Measurements from ENCODE around the gene HSD11B2. TPM values are rescaled to one million over a fixed set of nuclear protein-coding genes. Genes with fewer than 3 reads are reported as not detected.

Gene HSD11B2
- total RNA-seq, 1 experiment from 2014 or later: 9.7 TPM

DNA sequence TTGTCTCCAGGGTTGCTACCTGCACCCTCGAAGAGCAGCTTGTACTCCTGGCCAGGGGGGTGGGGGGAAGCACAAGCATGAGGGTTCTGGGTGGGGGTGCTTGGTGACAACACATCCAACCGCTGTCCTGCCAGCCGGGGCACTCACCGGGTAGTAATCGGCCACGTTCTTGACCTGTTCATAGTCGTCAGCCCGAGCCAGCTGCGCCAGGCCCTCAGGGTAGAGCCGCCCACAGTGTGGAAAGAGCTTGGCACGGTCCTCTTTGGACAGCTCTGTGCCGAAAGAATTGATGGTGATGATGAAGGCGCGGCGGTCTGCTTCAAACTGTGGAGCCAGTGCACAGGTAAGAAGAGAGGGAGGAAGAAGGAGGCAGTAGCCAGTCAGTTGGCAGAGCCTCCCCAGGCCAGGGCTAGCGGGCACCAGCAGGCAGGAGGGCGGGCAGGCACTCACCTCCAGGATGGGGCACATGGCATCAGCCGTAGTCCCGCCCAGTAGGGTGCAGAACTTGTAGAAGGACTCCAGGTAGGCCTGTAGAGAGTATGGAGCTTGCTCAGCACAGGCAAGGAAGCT is 8.0 kb downstream of the HSD11B2 start:
- TF ChIP-seq ELF1 (IDR thresholded peaks at IDR 0.05; ENCODE audit: borderline replicate concordance, low read depth) (no peak), FOSL1 (IDR thresholded peaks at IDR 0.05; ENCODE audit: low read depth) (no peak), EZH2 (IDR thresholded peaks at IDR 0.05) (no peak)
- DNase-seq (ENCODE audit: low read depth, low spot score): no peak
- H3K9me3 ChIP-seq (ENCODE audit: control insufficient read depth in 1 of 2, insufficient read depth in 1 of 2, low read depth in 1 of 2, low read length in 2 of 2): no peaks in the 10 kb centered on the region
- H3K4me1 ChIP-seq (ENCODE audit: control insufficient read depth in 1 of 2, insufficient read depth in 2 of 2, low read length in 2 of 2): no peaks in the 10 kb centered on the region
- peaks cover 0 to 7% of the 10 kb centered on the region in 2 experiments; a peak in 1 of 4 replicates for H3K36me3 ChIP-seq (ENCODE audit: control insufficient read depth in 1 of 2, insufficient read depth in 2 of 2, low read length in 2 of 2)
- no peak overlapping the region for H3K4me3 ChIP-seq (replicated peaks in 1 of 2; ENCODE audit: low read depth in 1 of 2, low read length in 2 of 2)
- H2AFZ ChIP-seq (ENCODE audit: low read depth, low read length, poor library complexity, severe bottlenecking): no peak overlapping the region
- H3K4me2 ChIP-seq (ENCODE audit: low read length): no peak overlapping the region
- no peaks in the 10 kb centered on the region for H4K20me1 ChIP-seq (ENCODE audit: insufficient read depth)
- ATAC-seq: no peak
- H3K79me2 ChIP-seq (ENCODE audit: insufficient read depth, low read length): no peaks in the 10 kb centered on the region
- POLR2A ChIA-PET: no interaction called here
- no TSS peak for BruUV-seq (replicated peaks)
- intact Hi-C loops (cut with micrococcal nuclease): no loop called here
- CTCF ChIA-PET: interaction anchor here (0.6 kb wide), 1 partner anchor 11 kb away, joined by 3 read pairs; no protein-coding TSS in a partner anchor
- H3K9ac ChIP-seq (ENCODE audit: low read length): no peak overlapping the region
- no peak overlapping the region for H3K27ac ChIP-seq (ENCODE audit: low read depth, low read length)
- RAD21 ChIA-PET (ENCODE audit: low non-redundant PET in 1 of 2, low total read pairs in 2 of 2, uncharacterized antibody in 2 of 2, unreplicated experiment in 2 of 2): no interaction called here
- H3K9me2 ChIP-seq (ENCODE audit: insufficient read depth): no peaks in the 10 kb centered on the region
- H3K27me3 ChIP-seq (ENCODE audit: insufficient read depth, low read length): no peaks in the 10 kb centered on the region

DNA sequence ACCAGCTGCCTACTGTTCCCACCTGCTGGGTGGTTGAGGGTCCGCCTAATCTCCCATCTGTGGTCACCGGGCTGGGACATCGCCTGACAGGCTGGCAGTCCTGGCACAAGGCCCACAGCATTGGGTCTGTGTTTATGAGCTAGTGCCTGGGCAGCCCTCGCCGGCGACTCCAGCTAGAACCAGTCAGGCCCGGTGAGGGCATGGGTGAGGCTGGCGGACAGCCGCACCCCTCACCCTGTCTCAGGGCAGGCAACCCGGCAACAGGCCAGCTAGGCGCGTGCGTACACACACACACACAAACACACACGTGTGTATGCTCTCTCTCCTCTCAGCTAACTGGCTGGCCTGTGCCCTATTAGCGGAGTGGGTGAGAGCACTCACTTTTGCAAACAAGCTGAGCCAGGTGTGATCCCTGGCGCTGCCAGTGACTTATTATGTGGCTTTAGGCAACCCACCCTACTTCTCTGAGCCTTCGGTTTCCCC is 10.4 kb downstream of the HSD11B2 start:
- Histone ChIP-seq H4K20me1 (ENCODE audit: insufficient read depth) (no peaks in the 10 kb centered on the region), H3K9ac (ENCODE audit: low read length) (no peak overlapping the region), H3K27ac (ENCODE audit: low read depth, low read length) (no peak overlapping the region), H2AFZ (ENCODE audit: low read depth, low read length, poor library complexity, severe bottlenecking) (no peak overlapping the region), H3K4me3 (replicated peaks in 1 of 2; ENCODE audit: low read depth in 1 of 2, low read length in 2 of 2) (no peak overlapping the region), H3K4me2 (ENCODE audit: low read length) (no peak overlapping the region), H3K36me3 (ENCODE audit: control insufficient read depth in 1 of 2, insufficient read depth in 2 of 2, low read length in 2 of 2) (peaks cover 0 to 7% of the 10 kb centered on the region in 2 experiments; a peak in 1 of 4 replicates), H3K79me2 (ENCODE audit: insufficient read depth, low read length) (no peaks in the 10 kb centered on the region), H3K27me3 (ENCODE audit: insufficient read depth, low read length) (no peaks in the 10 kb centered on the region), H3K9me2 (ENCODE audit: insufficient read depth) (no peaks in the 10 kb centered on the region), H3K9me3 (ENCODE audit: control insufficient read depth in 1 of 2, insufficient read depth in 1 of 2, low read depth in 1 of 2, low read length in 2 of 2) (no peaks in the 10 kb centered on the region), H3K4me1 (ENCODE audit: control insufficient read depth in 1 of 2, insufficient read depth in 2 of 2, low read length in 2 of 2) (no peaks in the 10 kb centered on the region)
- ChIA-PET POLR2A (no interaction called here), CTCF (interaction anchor here (0.8 to 1.9 kb wide), 2 partner anchors 10 to 13 kb away, joined by 3 to 5 read pairs; partner anchors contain the start of gene HSD11B2), RAD21 (ENCODE audit: low non-redundant PET in 1 of 2, low total read pairs in 2 of 2, uncharacterized antibody in 2 of 2, unreplicated experiment in 2 of 2) (no interaction called here)
- no peak for TF ChIP-seq SP1 (IDR thresholded peaks at IDR 0.05; ENCODE audit: low read depth)
- intact Hi-C loops (cut with micrococcal nuclease): no loop called here
- no TSS peak for BruUV-seq (replicated peaks)
- ATAC-seq (no peak), DNase-seq (ENCODE audit: low read depth, low spot score) (no peak)

All from HCT116 (cell line).